GM12891 (cell line): ENCODE results near the gene MBNL3.

ENCODE experiments used
- POLR2A ChIP-seq: IDR thresholded peaks from 2 replicates; pipeline ENCODE4 v1.6.1; 2011; ENCODE audit warnings: low read depth, low read length, control low read depth
- POLR2AphosphoS5 ChIP-seq: IDR thresholded peaks from 2 replicates; pipeline ENCODE4 v1.6.1; 2011; ENCODE audit warnings: low read depth, low read length, control low read depth
- SPI1 ChIP-seq: IDR thresholded peaks from 2 replicates; pipeline ENCODE4 v1.6.1; 2011; ENCODE audit warnings: low read depth, low read length, control low read depth
- TAF1 ChIP-seq: IDR thresholded peaks from 2 replicates; pipeline ENCODE4 v1.6.1; 2011; ENCODE audit warnings: low read depth, low read length, control low read depth

- no peak for TF ChIP-seq POLR2A
- no peak for TF ChIP-seq POLR2AphosphoS5
- no peak for TF ChIP-seq SPI1
- no peak for TF ChIP-seq TAF1
These were observed 63.0 kb downstream of the MBNL3 start for GRCh38 chrX:132425744-132426318.
